Skin epidermis (tissue), 12 donors: ENCODE results near the gene BRMS1L.

ENCODE experiments used
- H3K27ac ChIP-seq, 21 experiments: fragments of 200-600 bp; sonication (generic) in 11 of 21; one replicate each; pipeline ENCODE4 v1.5.0; 2020; ENCODE audit warnings: mild to moderate bottlenecking in 3 of 21, inconsistent platforms in 2 of 21, moderate library complexity in 2 of 21
- H3K4me3 ChIP-seq, 7 experiments: fragments of 200-600 bp; sonication (generic) in 2 of 7; one replicate each; pipeline ENCODE4 v1.5.0; 2020; ENCODE audit warnings: inconsistent platforms in 2 of 7, mild to moderate bottlenecking in 2 of 7, moderate library complexity in 1 of 7

The BRMS1L gene

GRCh38 chr14:35910191-35910590 is 84.1 kb downstream of the BRMS1L start:
- H3K4me3 ChIP-seq = no peak overlapping the region

DNA sequence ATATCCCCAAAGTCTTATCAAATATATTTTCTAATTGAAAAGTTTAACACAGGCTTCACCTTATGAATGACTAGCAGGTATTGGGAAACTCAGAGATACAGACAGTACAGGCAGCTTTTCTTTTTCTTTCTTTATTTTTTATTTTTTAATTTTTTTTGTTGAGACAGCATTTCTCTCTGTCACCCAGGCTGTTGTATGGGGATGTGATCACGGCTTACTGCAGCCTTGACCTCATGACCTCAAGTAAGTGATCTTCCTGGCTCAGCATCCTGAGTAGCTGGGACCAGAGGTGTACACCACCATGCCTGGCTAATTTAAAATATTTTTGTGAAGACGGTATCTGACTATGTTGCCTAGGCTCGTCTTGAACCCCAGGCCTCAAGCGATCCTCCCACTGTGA is 85.0 kb downstream of the BRMS1L start:
- H3K4me3 ChIP-seq = no peak overlapping the region
- no peak overlapping the region for H3K27ac ChIP-seq

More at GRCh38 chr14:35910191-35910590, 84.1 kb downstream of the BRMS1L start:
- no peak overlapping the region for H3K27ac ChIP-seq

- no peak overlapping the region for H3K27ac ChIP-seq
- no peak overlapping the region for H3K4me3 ChIP-seq
Observed at GRCh38 chr14:35915185-35915584, 89.0 kb downstream of the BRMS1L start.

- Histone ChIP-seq H3K27ac (no peak overlapping the region), H3K4me3 (no peak overlapping the region)
Observed at GRCh38 chr14:35915775-35916174, 89.6 kb downstream of the BRMS1L start.
